Cardiac muscle cell (in vitro differentiated cells and primary cell): ENCODE data around the gene ATP6V0D1. TPM values are rescaled to one million over a fixed set of nuclear protein-coding genes. Genes with fewer than 3 reads are reported as not detected.
"Not testable (repeated sequence)": the region's sequence is repeated elsewhere in the genome, so short reads cannot be mapped to it uniquely, and the experiment has no call there.

ENCODE experiments used
- DNase-seq, 2 donors: peaks; one replicate each; pipeline versions ENCODE4 v3.0.0 to v3.0.0-alpha.2; 2010 to 2017; ENCODE audit warnings: low read depth in 1 of 2, low spot score in 1 of 2
- H3K27ac ChIP-seq: fragments of 200-600 bp; sonication (generic); 2 replicates; pipeline ENCODE4 v1.5.1; 2016
- H3K27me3 ChIP-seq: fragments of 200-600 bp; sonication (generic); 2 replicates; pipeline ENCODE4 v1.6.0; 2016; ENCODE audit warnings: control low read depth
- H3K36me3 ChIP-seq: fragments of 200-600 bp; sonication (generic); 2 replicates; pipeline ENCODE4 v1.5.1; 2016; ENCODE audit warnings: control low read depth
- H3K4me1 ChIP-seq: fragments of 200-600 bp; sonication (generic); 2 replicates; pipeline ENCODE4 v1.8.1; 2017; ENCODE audit warnings: low read depth, mild to moderate bottlenecking, mixed run types
- H3K4me3 ChIP-seq: fragments of 200-600 bp; sonication (generic); 2 replicates; pipeline ENCODE4 v1.5.1; 2016; ENCODE audit warnings: mild to moderate bottlenecking
- H3K9me3 ChIP-seq: fragments of 200-600 bp; sonication (generic); 2 replicates; pipeline ENCODE4 v1.5.1; 2017; ENCODE audit warnings: low read depth, mild to moderate bottlenecking, control low read depth
- CTCF ChIP-seq: IDR thresholded peaks from 2 replicates; pipeline ENCODE4 v1.5.1; 2012; ENCODE audit warnings: low read depth, mild to moderate bottlenecking, low read length
- polyA plus RNA-seq: library from polyadenylated mRNA; unstranded; fragments of >200 nt; fragmentation: Nextera tagmentation; extraction: Ambion mirVana; gene quantifications from 2 replicates; pipeline ENCODE4 v1.2.1, GENCODE V29; 2016
- total RNA-seq: library from RNA; depleted of rRNA; stranded (reverse); fragments of >200 nt; gene quantifications from 2 replicates; pipeline ENCODE4 v1.2.3, GENCODE V29; 2016

Gene ATP6V0D1
- total and polyA plus RNA-seq, 2 experiments from 2014 or later, result 74.5 to 203 TPM

- DNase-seq, result no peak
- Histone ChIP-seq H3K27ac (no peak overlapping the region), H3K36me3 (no peaks in the 10 kb centered on the region), H3K27me3 (peaks cover 41% of the 10 kb centered on the region), H3K4me3 (no peak overlapping the region), H3K9me3 (no peaks in the 10 kb centered on the region), H3K4me1 (no peaks in the 10 kb centered on the region)
- no peak for TF ChIP-seq CTCF
Measured at GRCh38 chr16:67518676-67519075, 37.7 kb upstream of the ATP6V0D1 start.

- no peak for TF ChIP-seq CTCF
- H3K4me1 ChIP-seq, result no peaks in the 10 kb centered on the region
- no peak for DNase-seq
Measured at GRCh38 chr16:67517661-67518423, 36.9 kb upstream of the ATP6V0D1 start.

GRCh38 chr16:67517155-67517445, 36.1 kb upstream of the ATP6V0D1 start:
- Histone ChIP-seq H3K27ac (no peak overlapping the region), H3K36me3 (no peaks in the 10 kb centered on the region), H3K27me3 (peaks cover 44% of the 10 kb centered on the region), H3K9me3 (no peaks in the 10 kb centered on the region), H3K4me3 (no peak overlapping the region), H3K4me1 (no peaks in the 10 kb centered on the region)
- TF ChIP-seq CTCF, result no peak
- no peak for DNase-seq

More at GRCh38 chr16:67517661-67518423, 36.9 kb upstream of the ATP6V0D1 start:
- Histone ChIP-seq H3K9me3 (no peaks in the 10 kb centered on the region), H3K27me3 (peaks cover 41% of the 10 kb centered on the region), H3K36me3 (no peaks in the 10 kb centered on the region), H3K27ac (no peak overlapping the region), H3K4me3 (no peak overlapping the region)

GRCh38 chr16:67516296-67517154, 35.6 kb upstream of the ATP6V0D1 start:
- DNase-seq, result peak in 1 of 2 donors; percentile 50

GRCh38 chr16:67514382-67514828, 33.4 kb upstream of the ATP6V0D1 start:
- H3K27ac ChIP-seq, result no peak overlapping the region
- H3K9me3 ChIP-seq, result no peaks in the 10 kb centered on the region
- H3K4me3 ChIP-seq, result no peak overlapping the region
- DNase-seq, result peak; percentile 87 to 92
- TF ChIP-seq CTCF, result peak; percentile 72
- no peaks in the 10 kb centered on the region for H3K4me1 ChIP-seq
- H3K36me3 ChIP-seq, result no peaks in the 10 kb centered on the region
- H3K27me3 ChIP-seq, result peaks cover 48% of the 10 kb centered on the region

More at GRCh38 chr16:67516296-67517154, 35.6 kb upstream of the ATP6V0D1 start:
- Histone ChIP-seq H3K36me3 (no peaks in the 10 kb centered on the region), H3K27me3 (peaks cover 50% of the 10 kb centered on the region), H3K4me1 (no peaks in the 10 kb centered on the region), H3K27ac (no peak overlapping the region), H3K9me3 (no peaks in the 10 kb centered on the region), H3K4me3 (no peak overlapping the region)
- no peak for TF ChIP-seq CTCF

- H3K27ac ChIP-seq, H3K36me3 ChIP-seq, DNase-seq, H3K4me1 ChIP-seq, H3K9me3 ChIP-seq, H3K4me3 ChIP-seq: not testable (repeated sequence)
- H3K27me3 ChIP-seq, result peaks cover 48% of the 10 kb centered on the region
Measured at GRCh38 chr16:67513892-67514291, 32.9 kb upstream of the ATP6V0D1 start.
